HG03457 (cell line): ENCODE measurements around the gene RELN.

Experiments
- ATAC-seq: cut with Tn5 transposase; IDR thresholded peaks from one replicate; pipeline ENCODE4 v1.9.1; 2021; ENCODE audit warnings: moderate number of reproducible peaks; ENCODE audit not compliant: unreplicated experiment

RELN gene

DNA sequence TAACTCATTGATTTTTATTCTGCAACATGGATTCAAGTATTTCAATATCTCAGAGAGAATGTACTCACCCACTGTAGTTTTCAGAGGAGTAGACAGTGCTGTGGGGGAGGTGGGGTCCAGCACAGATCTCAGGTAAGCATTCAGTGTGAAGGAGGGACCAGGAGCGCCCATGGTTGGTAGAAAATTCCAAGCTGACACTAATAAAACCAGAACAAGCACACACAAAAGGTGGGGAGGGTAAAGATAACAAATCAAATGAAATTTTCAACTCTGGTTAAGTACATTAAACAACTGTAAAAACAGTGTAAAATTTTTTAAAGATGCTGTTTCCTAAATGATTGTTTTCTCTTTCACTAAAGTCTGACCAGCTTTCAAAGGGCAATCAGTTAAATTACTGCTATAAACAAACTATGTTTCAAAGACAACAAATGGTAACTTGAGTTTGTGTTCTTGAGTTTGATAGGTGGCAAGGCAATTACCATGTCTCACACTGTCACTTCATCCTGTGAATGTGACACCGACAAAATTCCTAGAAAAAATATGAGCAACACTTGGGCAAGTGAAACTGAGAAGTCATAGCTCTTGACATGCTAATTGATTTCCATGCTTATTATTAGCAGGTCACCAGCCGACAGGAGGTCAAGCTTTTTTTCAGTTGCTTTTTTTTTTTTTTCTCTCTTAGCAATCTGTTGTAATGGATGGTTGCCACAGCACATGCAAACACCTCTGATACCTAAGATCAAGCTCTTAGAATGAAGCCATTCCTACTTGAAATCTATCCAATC, 337.7 kb downstream of the RELN start:
- no peak for ATAC-seq

DNA sequence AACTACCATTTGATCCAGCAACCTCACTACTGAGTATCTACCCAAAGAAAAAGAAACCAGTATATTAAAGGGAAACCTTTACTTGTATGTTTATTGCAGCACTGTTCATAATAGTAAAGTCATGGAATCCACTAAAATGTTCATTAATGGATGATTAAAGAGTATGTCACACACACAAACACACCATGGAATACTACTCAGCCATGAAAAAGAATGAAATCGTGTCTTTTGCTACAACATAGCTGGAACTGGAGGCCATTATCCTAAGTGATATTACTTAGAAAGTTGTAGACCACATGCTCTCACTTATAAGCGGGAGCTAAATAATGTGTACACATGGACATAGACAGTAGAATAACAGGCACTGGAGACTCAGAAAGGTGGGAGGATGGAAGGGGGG, 340.4 kb downstream of the RELN start:
- no peak for ATAC-seq

DNA sequence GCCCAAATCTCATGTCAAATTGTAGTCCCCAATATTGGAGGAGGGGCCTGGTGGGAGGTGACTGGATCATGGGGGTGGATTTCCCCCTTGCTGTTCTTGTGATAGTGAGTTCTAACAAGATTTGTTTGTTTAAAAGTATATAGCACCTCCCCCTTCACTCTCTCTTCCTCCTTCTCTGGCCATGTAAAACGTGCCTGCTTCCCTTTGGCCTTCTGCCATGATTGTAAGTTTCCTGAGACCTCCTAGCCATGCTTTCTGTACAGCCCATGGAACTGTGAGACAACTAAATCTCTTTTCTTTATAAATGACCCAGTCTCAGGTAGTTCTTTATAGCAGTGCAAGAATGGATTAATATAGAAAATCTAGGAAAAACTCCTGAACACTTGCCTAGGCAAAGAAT, 341.3 kb downstream of the RELN start:
- ATAC-seq = no peak

DNA sequence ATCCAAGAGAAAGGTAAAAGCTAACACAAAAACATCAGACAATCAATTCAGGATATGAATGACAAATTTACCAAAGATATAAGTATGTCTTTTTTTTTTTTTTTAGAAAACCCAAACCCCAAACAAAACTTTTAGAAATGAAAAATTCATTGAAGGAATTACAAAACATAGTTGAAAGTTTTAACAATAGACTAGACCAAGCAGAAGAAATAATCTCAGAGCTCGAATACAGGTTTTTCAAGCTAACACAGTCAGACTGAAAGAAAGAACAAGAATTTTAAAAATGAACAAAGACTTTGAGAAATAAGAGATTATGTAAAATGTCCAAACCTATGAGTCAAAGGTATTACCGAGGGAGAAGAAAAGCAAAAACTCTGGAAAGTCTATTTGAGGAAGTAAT, 345.1 kb downstream of the RELN start:
- ATAC-seq = no peak

DNA sequence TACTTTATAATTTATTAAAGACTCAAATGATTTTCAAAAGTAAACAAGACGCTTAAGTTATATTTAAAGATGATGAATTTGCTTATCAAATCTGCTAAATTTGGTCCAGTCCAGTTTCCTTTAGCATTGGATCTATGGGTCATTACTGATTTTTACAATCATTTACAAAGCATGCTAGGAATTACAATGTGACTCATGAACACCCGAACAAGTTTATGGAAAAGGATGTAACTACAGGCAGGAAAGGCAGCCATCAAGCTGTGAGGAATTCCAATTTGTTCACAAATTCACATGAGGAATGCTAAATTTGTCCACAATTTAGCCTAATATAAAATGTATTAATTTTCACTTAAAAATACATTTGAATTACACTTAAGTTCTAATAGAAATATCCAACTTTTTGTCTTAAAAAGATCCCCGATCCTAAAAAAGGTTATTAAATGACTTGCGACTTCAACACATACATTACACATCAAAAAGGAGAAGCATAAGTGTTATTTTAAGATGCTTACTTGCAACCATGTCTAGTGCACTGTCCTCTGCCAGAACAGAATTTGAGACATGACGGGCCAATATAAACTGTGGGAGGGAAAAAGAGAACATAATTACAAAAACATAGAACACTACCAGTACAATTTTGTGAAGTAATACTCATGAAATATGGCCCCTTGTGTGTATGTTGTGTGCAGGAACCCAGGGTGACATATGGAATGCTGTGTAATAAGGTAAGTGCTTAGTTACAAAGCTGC, 349.3 kb downstream of the RELN start:
- ATAC-seq = no peak

DNA sequence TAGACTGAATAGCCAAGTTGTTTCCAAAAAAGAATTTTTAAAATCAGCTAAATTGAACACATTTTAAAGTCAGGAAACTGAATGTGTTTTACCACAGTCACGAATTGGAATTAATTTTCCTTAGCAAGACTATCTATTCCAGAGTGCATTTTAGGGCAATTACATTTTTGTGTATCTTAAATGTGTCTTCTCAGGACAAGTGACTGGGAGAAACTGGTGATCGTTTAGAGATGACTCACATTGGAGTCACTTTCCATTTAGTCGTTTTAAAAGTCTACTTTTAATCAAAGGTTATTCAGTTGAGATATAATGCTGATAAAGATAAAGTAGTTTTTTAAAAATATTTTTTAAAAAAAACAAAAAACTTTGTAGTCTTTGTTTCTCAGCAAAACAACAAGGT, 351.7 kb downstream of the RELN start:
- ATAC-seq = no peak

DNA sequence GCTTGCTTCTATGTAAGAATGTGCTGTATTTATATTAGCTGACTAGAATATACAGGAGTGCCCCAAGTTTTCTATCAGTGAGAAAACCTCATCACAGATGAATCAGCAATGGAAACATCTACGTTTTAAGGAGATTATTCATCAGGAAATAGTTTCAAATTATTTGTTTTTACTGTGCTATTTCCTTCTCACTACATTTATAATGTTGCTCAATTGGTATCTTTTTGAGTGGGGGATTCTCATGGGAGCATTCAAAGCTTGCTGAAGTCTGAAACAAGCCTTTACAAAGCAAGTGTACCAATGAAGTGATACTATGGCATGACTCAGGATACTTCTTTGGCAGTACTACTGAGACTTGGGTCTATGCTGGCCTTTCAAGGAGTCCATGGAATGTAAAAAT, 352.4 kb downstream of the RELN start:
- no peak for ATAC-seq

DNA sequence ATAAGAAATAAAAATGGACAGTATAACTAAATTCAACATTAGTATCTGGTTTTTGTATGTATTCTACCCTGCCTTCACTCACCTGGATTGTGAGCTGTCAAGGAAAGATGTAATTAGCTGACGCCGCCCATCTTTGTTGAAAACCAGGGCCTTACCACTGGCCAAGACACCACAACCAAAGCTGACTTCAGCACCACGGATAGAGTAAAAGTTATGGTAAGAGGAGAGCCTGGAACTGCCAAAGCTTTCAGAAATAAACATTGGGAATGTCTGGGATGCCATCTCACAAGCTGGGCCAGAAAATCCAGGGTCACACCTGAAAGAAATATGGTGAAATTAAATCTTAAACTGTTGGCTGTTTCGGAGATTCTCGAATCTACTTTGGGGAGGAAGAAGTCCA, 353.3 kb downstream of the RELN start:
- ATAC-seq = no peak

DNA sequence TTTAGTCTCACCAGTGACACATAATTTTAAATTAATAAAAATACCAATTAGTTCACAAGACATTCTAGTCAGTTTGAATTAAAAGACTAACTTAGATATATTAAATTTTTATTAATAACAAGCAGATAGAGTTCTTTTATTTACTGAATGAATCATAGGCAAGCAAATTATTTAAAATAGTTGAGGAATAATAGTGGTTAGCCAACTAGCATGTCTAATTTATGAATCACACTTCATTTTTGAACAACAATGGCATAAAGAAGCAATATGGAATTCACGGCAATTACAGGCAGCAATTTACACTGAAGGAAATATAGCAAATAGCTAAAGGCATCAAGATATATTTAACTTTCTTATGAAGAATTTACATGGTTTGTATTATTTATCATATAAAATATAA, 356.5 kb downstream of the RELN start:
- ATAC-seq = no peak

DNA sequence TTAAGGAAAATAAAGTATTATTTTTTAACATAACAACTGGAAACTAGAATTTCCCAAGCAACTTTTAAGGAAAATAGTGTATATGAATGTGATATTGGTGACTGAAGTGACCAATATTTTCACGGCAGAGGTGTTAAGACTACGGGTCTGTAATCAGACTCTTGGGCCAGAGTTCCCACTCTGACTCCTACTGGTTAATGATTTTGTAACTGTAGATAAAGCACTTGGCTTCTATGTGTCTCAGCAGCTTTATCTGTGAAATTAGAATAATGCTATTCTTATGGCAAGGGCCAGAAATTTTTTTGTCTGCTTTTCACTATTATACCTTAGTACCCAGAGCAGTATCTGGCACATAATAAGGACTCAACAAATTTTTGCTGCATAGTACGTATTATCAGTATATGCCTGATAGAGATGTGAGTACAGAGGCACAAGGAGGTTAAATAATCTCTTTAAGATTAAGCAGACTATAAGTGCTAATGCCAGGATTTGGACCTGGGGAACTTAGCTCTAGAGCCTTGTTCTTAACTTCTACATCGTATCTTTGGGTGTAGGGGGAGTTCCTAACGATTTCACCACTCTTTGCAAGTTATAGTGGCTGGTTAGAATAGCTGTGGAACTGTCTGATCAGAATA, 357.3 kb downstream of the RELN start:
- ATAC-seq = no peak

DNA sequence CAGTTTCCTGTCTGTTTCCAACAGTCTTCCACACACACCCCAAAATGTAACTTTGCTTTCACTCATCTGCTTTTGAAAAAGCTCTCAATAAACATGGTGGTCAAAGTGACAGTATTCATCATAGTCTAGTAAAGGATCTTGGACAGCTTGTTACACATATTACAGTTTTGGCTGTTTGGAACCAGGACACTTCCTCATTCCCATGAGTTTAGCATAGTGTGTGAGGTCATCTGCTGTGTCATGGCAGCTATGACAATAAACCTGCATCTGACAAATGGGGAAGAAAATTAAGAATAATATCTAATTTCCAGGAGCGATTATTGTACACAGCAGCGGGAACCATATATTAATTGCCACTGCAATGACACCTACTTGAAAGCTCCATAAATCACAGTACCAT, 359.1 kb downstream of the RELN start:
- no peak for ATAC-seq

DNA sequence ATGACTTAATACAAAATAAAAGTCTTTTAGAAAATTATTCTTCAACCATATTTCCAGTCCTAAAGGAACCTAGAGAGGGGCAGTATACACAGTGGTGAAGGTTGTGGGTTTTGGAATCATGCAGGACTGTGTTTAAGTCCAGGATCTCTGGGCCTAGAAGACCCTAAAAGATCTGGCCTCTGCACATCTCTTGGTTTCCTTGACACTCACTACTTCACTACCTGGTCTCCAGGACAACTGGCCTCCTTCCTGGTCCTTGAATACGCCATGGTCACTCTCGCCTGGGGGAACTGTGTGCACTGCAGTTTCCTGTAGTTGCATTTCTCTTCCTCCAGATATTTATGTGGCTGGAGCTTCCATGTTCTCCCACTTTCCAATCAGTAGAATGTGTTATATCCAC, 360.7 kb downstream of the RELN start:
- no peak for ATAC-seq

DNA sequence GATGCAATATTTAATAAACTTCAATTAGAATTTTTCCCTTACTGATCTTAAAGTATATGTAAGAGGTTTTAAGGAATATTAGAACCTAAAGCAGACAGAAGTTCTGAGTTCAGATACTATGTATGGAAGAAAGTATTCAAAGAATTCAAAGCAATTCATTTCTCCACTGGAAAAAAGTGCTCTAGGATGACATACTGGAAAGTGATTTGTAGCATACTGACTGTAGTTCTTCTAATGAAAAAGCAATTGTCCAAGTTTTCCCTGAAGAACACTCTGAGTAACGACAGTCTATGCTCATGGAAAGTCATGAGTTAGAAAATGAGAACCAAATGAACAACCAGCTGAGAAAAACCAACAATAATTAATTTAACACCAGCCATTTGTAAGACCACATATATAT, 362.7 kb downstream of the RELN start:
- ATAC-seq = no peak

DNA sequence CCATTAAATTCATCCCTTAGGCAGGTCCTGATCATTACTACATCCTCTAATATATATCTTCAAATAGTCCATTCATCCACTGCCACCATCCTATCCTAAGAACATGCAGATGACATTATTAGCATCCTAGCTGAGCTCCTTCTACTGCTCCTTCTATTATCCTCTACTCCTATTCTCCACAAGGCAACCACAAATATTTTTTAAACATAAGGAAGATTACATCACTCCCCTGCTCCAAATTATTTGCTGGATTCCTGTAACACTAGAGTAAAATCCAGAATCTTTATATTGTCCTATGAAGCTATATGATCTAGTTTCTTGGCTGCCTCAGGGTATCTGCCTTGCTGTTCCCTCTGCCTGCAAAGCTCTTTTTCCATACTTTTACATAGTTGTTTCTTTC, 367.2 kb downstream of the RELN start:
- no peak for ATAC-seq

DNA sequence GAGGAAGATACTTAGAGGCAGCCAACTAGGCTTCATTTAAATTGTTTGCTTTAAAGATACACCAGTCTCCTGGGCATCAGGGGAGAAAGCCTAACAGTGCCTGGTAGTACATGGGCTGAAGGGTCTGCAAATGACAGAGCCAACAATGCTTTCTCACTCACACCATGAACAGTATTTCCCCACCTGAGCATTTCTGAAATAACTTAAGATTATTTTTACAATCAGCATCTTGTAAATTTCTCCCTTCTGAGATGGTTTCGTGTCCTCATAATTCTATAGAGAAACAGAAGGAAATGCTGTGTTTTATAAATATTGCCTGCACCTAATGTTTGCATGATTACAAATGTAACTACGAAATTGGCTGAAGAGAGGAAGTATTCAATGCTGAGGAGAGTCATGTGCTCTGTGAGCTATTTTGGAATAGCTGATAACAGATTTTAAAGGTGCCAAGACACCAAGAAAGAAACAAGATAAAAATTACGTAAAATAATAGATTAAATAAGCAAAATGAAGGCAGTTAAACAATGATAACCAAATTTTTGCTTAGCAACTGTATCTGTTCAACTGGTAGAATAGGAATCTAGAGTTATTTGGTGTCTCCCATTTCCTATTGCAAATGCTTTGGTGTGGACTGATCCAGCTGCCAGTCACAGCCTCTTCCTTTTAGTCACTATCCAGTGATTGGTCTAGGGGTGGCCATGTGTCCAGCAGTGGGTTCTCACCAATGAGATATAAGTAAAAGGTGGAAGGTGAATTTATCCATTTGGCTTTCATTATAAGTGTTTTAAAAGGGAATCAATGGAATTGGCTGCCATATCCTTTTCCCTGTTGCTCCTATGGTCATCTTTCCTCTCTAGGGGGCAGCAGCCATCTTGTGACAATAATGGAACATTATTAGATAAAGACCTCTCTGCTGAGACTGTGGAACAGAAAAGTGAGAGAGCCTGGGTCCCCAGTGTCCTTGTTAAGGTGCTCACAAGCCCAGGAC, 375.5 kb downstream of the RELN start:
- ATAC-seq = no peak

DNA sequence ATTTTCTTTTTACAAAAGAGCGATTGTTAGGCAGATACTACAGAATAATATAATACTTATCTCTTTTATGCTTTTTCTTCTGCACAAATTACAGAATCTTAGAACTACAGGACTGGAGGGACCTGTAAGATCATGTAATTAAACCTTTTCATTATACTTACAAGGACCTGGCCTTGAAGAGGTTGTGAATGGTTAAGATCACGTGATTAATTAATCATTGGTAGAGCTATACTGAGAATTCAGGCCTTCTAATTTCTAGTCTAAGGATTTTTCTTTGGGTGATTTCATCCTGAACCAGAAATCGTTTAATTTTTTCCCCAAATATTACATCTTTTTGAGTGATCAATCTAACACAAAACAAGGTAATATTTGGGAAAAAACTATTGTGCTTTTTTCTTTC, 379.7 kb downstream of the RELN start:
- ATAC-seq = no peak

DNA sequence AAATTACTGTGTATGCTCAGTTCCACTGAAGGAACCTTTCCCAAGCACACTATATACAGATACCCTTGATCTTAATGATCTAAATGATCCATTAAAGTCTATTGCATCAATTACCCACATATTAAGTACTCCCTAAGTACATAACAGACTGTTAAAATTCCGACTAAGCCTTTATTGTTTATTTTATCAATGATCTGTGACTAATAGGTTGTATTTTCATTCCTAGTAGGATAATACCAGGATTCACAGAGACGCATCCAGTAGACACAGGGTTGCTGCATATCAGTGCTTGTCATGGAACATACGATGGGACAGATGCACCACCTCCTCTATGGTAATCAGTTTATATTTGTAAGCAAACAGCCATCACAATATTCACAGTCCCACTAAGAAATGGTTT, 383.8 kb downstream of the RELN start:
- no peak for ATAC-seq

DNA sequence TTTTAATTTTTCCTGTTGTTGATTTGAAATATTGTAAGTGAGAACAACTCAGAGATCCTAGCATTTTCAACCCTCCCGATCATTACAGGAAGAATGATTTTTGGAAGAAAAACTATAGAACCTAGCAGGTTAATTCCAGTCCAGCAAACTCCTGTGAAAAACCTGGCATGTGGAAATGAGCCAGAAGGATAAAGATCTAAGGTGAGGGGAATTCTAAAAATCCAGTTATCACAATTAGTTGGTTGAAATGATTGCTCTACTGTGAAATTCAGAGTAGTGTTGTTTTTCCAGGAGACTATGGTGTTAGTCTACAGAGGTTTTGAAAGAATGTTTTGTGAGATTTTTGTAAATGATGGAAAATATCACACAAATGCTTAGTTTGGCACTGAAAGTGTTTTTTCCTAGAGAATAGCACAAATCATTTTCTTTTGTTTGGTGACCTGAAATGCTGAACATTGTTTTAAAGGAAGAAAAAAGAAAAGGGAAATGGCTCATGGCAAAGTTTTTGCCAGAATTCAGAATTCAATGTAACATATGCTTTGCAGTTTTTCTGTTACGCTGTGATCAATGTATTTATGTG, 391.0 kb downstream of the RELN start:
- ATAC-seq = no peak

DNA sequence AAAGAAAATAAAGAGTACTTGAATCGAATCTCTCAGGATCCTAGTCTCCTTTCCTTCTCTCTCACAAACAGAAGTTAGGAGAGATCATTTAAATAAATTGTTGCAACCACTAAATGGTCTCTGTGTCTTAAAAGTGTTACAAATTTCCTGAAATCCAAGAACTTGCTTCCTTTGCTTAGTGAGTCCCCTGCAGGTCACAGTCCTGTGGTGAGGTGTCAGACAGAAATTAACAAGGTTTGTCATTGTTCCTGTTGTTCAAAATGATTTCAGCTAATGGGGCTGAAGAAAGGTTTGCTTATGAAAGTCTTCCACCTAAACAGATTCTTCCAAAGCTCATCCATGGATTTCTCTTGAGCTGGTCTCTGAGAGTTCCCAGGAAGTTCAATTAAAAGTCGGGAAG, 391.9 kb downstream of the RELN start:
- no peak for ATAC-seq

DNA sequence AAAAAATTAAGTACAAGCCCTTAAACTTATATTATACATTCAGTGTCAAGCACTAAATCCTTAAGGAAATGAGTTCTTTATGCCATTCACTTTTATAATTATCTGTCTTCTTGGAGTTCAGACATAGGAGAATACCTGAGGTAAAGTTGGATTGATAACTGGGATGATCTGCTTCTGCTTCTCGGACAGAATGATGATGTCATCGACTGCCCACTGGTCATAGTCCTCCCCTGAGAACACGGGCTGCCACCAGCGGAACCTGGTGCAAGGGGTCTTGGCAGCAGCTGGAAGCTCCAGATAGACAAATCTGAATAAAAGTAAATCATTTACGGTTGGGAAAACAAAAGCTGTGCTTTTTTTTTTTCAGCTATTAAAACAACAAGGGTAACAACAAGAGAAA, 395.3 kb downstream of the RELN start:
- no peak for ATAC-seq

DNA sequence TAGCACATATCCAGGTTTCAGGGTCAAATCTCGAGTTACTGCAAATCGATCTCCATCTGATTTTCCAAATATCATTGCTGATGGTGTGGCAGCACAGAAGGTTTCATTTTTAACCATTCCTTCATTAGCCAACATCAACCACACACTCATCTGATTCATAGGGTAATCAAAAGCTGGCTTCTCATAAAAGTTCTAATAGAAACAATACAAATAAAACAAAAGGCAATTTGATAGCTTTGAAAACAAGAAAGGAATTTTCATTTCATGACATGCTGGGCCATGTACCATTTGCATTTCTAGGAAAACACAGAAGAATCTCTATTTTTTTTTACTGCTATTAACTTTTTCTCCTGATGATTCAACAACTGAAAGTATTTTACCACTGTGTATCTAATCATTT, 395.8 kb downstream of the RELN start:
- no peak for ATAC-seq
